NCI-H2107 treated with DMSO at 0.1 percent for 48 hours (cell line): ENCODE measurements around the gene LRRC8E.

ENCODE experiments used
- DNase-seq: peaks from one replicate; lab custom pipeline; 2025; ENCODE audit not compliant: unreplicated experiment; lab: John Stamatoyannopoulos, UW

LRRC8E gene

GRCh38 chr19:7918615-7919421 lies 30.5 kb downstream of the LRRC8E start:
- no peak for DNase-seq

- DNase-seq, result peak; percentile 43
These were observed 31.6 kb downstream of the LRRC8E start, which contains the start of gene SNAPC2 for GRCh38 chr19:7919610-7920518. TSS of gene SNAPC2 (plus strand) at chr19:7920338. CDS start at chr19:7920367, 29 bp downstream.

- peak; percentile 76 for DNase-seq
These were observed 32.4 kb downstream of the LRRC8E start for GRCh38 chr19:7920519-7921301.

GRCh38 chr19:7921302-7921966 lies 33.1 kb downstream of the LRRC8E start:
- no peak for DNase-seq

- no peak for DNase-seq
These were observed 33.9 kb downstream of the LRRC8E start for GRCh38 chr19:7921967-7922835.

DNA sequence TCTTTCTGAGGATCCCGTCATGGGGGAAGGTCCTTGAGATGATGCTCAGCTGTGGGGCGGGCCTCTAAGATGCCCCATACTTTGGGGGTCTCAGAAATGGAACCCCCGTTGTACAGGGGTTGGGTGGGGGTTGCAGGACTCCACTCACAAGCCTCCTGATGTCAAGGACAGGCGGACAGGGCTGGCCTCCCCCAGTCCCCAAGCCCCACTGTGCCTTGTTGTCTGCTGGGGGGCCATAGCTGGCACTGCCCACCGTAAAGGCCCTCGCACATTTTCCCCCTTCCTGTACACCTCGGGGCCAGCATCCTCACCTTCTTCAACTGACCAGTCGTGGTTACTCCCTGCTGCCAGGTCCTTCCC lies 34.5 kb downstream of the LRRC8E start:
- DNase-seq, result no peak

- no peak for DNase-seq
These were observed 35.2 kb downstream of the LRRC8E start for GRCh38 chr19:7923295-7924191.

- DNase-seq, result no peak
These were observed 35.9 kb downstream of the LRRC8E start for GRCh38 chr19:7924241-7924640.

DNA sequence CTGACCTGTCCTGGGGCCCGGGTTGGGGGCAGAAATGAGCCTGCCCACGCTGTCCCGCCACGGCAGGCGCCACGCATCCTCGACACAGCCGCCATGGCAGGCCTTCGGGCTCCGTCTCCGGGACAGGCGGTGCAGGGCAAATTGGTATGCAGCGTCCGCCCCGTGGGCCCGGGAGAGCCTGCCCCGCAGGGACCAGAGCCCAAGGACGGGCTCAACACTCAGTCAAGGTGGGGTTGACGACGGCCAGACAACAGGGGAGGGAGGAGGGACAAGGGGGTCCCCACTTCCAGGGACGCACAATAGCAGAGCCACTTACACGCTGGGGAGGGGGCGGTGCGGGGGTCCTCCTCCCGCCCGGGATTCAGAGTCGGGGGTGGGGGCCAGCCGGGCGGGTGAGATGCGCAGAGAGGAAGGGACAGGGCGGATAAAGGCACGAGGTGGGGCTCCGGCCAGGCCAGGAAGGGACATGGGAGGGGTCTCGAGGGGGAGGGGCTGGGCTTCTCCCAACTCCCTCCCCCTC lies 36.4 kb downstream of the LRRC8E start:
- DNase-seq, result no peak

GRCh38 chr19:7925171-7925851 lies 37.0 kb downstream of the LRRC8E start:
- DNase-seq, result no peak

- no peak for DNase-seq
These were observed 37.9 kb downstream of the LRRC8E start, which contains the start of gene CTXN1 for GRCh38 chr19:7926021-7926726. TSS of gene CTXN1 (minus strand) at chr19:7926135. CDS start at chr19:7925538, 597 bp downstream.

DNA sequence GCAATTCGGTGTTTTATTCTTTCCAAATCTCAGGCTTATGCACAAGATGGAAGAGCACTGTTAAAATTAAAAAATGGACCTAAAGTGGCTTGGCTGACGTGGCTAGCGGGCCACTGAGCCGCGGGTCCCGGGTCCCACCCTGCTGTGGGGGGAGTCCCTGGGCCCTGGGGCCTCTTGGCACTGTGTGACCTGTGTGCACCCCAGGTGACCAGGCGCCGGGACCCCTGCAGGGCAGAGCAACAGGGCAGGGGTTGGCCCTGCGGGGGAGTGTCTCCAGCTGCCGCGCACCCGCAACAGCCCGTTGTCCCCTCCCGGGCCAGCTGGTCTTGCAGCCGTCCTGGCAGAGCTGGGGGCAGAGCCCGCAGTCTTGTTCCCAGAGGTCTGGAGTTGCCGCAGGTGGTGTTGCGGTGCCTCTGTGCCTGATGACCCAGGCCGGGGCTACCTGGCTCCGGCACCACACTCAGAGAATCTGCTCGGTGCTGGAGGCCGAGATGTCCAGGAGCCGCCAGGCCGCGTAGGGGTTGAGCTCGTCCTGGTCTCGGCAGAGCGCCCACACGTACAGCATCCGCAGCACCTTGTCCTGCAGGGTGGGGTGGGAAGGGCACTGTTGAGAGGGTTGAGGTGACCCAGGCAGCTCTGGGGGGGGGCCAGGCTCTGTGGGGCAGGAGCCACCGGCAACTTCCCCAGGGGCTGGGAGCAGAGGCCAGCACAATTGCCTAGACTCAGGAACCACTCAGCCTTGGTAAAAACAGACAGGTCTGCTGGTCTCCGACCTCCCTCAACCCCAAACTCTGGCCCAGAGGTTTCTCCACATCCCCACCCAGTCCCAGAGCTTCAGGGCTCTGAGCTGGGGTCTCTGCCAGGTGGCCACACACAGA lies 38.7 kb downstream of the LRRC8E start:
- no peak for DNase-seq

DNA sequence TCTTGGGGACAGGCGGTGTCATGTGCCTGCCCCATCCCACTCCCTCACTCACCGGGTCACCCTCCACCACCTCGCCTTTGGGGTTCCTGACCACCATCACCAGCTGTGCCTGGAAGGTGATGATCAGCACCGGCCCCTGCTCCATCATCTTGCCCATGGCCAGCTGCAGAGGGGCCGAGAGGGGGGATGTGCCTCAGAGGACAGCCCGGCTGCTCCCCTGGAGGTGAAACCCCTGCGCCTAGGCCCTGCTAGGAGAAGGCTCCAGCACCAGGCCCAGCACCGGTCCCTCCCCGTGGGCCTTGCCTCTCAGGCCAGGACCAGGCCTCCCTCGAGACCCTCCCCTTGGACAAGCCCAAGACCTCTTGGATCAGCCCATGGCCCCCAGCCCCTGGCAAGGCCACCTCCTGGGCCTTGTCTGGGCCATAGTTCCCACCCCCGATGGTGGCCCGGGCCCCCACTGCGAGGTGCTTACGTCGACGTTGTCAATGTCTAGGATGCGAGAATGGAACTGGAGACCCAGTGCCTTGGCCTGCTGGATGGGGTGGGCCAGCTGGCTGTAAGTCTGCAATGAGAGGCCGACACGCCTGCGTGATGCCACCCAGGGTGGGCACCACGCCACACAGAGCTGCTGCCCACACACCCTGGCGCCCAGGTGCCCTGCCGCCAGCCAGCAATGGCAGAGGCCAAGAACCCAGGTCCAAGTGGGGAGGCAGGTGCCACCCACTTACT lies 39.5 kb downstream of the LRRC8E start:
- DNase-seq, result no peak

DNA sequence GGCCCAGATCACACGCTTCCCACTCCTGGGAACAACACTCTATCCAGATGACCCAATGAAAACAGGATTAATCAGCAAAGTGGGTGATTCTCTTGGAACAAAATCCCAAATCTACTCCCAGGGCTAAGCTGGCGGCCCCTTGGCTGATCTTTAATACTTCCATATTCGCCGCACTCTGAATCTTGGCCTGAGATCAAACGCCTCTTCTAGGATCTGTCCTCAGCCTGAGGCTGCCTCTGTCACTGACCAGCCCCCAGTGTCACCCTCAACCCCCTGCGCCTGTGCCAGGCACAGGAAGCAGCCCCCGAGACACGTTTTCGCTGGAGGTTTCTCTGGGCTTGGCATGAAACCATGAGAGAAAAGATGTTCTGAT lies 40.0 kb downstream of the LRRC8E start:
- DNase-seq, result no peak
